HG02973 (cell line): ENCODE measurements around the gene CACNA1G.

ENCODE experiments used
- ATAC-seq: cut with Tn5 transposase; IDR thresholded peaks from one replicate; pipeline ENCODE4 v1.9.1; 2021; ENCODE audit warnings: moderate library complexity; ENCODE audit not compliant: unreplicated experiment

CACNA1G gene

GRCh38 chr17:50665838-50666237 is 105.3 kb downstream of the CACNA1G start:
- ATAC-seq: no peak

DNA sequence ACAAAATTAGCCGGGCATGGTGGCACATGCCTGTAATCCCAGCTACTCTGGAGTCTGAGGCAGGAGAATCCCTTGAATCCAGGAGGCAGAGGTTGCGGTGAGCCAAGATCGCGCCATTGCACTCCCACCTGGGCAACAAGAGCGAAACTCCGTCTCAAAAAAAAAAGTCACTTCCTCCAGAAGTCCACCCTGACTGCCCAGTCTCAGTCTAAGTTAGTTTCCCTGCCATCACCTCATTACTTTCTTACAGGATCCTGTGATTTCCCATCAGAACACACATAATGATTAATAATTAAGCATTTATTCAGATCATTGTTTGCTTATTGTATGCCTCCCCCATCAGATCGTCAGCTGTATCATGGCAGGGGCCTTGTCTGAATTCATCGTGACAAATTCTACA is 105.8 kb downstream of the CACNA1G start:
- ATAC-seq: no peak

GRCh38 chr17:50667259-50668024 is 106.9 kb downstream of the CACNA1G start:
- no peak for ATAC-seq

DNA sequence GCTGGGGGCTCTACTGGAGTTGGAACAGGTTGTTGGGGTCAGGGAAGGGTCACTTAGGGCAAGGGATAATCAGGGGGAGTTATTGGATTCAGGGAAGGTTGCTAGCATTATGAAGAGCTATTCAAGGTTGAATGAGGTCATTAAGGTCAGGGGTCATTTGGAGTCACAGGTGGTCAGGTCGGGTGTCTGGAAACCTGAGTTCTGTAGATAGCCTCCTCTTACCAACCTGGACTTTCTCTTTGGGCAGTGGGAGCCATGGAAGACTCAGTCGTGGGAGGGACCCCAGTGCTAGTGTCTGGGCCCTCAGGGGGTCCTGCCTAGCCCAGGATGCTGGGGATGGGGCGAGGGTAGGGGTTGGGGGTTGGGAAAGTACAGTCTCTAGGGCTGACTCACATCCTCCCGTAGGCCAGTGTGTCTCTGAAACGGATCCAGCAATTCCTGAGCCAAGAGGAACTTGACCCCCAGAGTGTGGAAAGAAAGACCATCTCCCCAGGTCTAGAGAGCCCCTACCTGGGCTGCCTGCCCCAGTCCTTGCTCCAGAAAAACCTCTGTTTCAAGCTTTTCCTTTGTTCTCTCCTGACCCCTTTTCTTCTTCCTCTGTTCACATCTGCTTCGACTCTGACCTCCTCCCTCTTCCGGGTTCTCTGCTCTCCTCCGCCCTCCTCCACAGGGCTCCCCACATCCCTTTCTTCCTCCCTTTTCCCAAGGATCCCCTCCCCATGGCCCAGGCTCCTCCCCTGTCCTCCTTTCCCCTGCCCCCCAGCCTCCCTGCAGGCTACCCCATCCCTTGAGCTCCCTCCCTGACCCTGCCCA is 107.7 kb downstream of the CACNA1G start:
- no peak for ATAC-seq

GRCh38 chr17:50668838-50669581 is 108.5 kb downstream of the CACNA1G start:
- no peak for ATAC-seq

GRCh38 chr17:50672071-50672470 is 111.6 kb downstream of the CACNA1G start:
- no peak for ATAC-seq

DNA sequence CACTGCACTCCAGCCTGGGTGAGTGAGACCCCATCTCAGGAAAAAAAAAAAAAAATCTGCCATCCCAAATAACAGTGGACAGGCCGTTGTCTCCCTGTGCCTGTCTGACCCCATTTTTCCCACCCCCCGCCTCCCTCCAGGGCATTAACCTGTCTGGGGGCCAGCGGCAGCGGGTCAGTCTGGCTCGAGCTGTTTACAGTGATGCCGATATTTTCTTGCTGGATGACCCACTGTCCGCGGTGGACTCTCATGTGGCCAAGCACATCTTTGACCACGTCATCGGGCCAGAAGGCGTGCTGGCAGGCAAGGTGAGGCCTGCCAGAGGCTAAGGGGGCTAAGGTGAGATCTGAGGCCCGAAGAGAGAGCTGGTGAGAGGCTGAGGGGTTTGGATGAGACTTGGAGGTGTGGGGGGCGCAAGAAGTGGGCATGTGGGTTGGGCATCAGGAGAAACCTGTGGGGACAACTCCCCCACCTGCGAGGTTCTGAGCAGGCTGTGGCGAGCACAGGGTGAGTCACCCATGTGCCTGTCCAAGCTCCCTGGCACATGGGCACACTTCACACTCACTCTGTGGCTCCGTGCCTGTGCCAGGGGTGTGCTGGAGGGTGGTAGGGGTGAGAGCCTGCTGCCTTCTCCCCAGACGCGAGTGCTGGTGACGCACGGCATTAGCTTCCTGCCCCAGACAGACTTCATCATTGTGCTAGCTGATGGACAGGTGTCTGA is 112.5 kb downstream of the CACNA1G start:
- ATAC-seq: no peak

DNA sequence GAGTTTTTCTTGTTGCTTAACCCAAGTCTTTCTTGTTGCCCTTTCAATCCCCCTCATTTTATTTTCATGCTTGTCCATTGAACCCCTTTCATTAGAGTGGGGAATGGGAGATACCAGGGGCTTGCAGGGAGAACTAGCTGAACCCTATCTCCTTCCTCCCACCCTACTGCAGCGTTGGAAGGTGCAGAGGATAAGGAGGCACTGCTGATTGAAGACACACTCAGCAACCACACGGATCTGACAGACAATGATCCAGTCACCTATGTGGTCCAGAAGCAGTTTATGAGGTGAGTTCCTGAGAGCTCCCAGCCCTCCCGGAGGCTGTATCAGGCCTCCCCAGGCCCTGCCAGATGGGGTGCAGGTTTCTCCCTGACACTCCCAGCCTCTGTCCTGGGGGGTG is 114.7 kb downstream of the CACNA1G start:
- ATAC-seq: no peak

DNA sequence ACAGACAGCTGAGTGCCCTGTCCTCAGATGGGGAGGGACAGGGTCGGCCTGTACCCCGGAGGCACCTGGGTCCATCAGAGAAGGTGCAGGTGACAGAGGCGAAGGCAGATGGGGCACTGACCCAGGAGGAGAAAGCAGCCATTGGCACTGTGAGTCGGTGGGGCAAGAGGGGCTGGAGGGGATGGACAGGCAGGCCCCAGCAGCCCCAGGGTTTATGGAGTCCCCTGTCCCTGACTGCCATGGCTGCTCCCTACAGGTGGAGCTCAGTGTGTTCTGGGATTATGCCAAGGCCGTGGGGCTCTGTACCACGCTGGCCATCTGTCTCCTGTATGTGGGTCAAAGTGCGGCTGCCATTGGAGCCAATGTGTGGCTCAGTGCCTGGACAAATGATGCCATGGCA is 115.1 kb downstream of the CACNA1G start:
- ATAC-seq: no peak

DNA sequence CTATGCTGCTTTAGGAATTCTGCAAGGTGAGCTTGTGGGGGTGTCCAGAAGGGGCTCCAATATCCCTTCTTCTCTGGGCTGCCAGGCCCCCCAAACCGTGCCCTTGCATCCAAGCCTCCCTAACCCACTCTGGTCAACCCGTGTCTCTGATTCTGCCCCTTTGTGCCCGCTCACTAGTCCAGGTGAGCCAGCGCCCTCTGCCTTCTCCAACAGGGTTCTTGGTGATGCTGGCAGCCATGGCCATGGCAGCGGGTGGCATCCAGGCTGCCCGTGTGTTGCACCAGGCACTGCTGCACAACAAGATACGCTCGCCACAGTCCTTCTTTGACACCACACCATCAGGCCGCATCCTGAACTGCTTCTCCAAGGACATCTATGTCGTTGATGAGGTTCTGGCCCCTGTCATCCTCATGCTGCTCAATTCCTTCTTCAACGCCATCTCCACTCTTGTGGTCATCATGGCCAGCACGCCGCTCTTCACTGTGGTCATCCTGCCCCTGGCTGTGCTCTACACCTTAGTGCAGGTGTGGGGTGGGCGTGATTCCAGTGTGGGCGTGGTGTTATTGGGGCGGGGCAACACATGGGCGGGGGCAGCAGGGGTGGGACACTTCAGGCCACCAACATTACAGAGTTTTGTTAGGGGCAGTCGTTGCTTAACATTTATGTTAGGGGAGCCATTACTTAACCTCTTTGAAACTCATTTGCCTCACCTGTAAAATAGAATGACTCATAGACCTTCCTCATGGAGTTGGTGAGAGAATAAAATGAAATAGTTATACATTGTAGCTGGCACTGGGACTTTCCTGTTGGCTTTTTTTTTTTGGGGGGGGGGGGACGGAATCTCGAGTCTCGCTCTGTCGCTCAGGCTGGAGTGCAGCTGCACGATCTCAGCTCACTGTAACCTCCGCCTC is 115.8 kb downstream of the CACNA1G start:
- no peak for ATAC-seq
